ENCODE results near the gene EXOC6.

DNA sequence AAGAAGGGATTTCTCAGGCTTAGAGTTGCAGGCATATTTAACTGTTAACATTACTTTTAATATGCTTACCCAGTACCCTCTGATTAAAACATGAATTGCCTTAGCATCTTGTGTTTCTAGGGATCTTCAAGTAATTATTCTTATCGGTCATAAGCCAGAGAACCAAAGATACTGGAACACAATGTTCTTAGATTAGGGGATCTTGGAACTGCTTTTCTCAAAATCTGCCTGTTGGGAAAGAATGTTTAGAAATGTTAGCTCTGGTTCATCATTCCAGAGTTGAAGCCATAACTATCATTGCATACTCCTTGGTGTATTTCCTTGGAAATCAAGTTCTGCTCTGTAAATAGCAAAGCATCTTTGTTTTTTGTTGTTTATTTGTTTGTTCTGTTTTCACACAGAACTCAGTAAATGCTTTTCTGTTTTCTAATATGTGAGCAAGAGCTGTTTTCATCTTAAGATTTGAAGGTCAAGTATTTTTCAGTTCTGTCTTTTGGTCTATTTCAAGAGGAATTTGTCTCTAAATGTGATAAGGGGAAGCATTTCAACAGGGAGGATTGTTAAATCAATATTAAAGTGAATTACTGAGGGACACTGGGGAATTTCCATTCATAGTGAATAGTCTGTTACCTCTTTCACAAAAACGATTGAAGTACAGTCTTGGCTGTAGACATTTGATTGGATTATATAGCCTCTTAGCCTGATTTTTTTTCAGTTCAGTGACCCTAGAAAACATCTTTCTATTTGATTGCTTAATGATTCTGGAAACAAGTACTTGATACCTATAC, 109.1 kb downstream of the EXOC6 start:
- TF ChIP-seq, protein P1, sequence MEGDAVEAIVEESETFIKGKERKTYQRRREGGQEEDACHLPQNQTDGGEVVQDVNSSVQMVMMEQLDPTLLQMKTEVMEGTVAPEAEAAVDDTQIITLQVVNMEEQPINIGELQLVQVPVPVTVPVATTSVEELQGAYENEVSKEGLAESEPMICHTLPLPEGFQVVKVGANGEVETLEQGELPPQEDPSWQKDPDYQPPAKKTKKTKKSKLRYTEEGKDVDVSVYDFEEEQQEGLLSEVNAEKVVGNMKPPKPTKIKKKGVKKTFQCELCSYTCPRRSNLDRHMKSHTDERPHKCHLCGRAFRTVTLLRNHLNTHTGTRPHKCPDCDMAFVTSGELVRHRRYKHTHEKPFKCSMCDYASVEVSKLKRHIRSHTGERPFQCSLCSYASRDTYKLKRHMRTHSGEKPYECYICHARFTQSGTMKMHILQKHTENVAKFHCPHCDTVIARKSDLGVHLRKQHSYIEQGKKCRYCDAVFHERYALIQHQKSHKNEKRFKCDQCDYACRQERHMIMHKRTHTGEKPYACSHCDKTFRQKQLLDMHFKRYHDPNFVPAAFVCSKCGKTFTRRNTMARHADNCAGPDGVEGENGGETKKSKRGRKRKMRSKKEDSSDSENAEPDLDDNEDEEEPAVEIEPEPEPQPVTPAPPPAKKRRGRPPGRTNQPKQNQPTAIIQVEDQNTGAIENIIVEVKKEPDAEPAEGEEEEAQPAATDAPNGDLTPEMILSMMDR (IDR thresholded peaks at IDR 0.05), result no peak
- TF ChIP-seq POLR2A (IDR thresholded peaks at IDR 0.05), result no peak
